Muscle layer of duodenum (tissue), 2 donors: ENCODE data around the gene MAP2K3.

Experiments used
- H3K27ac ChIP-seq: one replicate; pipeline ENCODE4 v1.7.0; 2013; ENCODE audit warnings: mild to moderate bottlenecking, low read length
- H3K27me3 ChIP-seq: one replicate; pipeline ENCODE4 v1.7.0; 2013; ENCODE audit warnings: low read depth, mild to moderate bottlenecking, control low read depth, low read length
- H3K36me3 ChIP-seq, 2 donors: one replicate each; pipeline ENCODE4 v1.7.0; 2013; ENCODE audit warnings: low read length in 2 of 2, control low read depth in 1 of 2, mild to moderate bottlenecking in 1 of 2; ENCODE audit not compliant: insufficient read depth in 2 of 2, control insufficient read depth in 1 of 2
- H3K4me1 ChIP-seq, 2 donors: one replicate each; pipeline ENCODE4 v1.7.0; 2013; ENCODE audit warnings: low read length in 2 of 2, mild to moderate bottlenecking in 2 of 2, control low read depth in 1 of 2, moderate library complexity in 1 of 2; ENCODE audit not compliant: insufficient read depth in 2 of 2, control insufficient read depth in 1 of 2
- H3K4me3 ChIP-seq, 2 donors: one replicate each; pipeline ENCODE4 v1.7.0; 2013; ENCODE audit warnings: low read length in 2 of 2, low read depth in 1 of 2, mild to moderate bottlenecking in 1 of 2
- H3K9me3 ChIP-seq, 2 donors: one replicate each; pipeline ENCODE4 v1.7.0; 2013; ENCODE audit warnings: low read length in 2 of 2, control low read depth in 1 of 2, mild to moderate bottlenecking in 1 of 2; ENCODE audit not compliant: control insufficient read depth in 1 of 2
- donor health status: healthy.

The MAP2K3 gene

DNA sequence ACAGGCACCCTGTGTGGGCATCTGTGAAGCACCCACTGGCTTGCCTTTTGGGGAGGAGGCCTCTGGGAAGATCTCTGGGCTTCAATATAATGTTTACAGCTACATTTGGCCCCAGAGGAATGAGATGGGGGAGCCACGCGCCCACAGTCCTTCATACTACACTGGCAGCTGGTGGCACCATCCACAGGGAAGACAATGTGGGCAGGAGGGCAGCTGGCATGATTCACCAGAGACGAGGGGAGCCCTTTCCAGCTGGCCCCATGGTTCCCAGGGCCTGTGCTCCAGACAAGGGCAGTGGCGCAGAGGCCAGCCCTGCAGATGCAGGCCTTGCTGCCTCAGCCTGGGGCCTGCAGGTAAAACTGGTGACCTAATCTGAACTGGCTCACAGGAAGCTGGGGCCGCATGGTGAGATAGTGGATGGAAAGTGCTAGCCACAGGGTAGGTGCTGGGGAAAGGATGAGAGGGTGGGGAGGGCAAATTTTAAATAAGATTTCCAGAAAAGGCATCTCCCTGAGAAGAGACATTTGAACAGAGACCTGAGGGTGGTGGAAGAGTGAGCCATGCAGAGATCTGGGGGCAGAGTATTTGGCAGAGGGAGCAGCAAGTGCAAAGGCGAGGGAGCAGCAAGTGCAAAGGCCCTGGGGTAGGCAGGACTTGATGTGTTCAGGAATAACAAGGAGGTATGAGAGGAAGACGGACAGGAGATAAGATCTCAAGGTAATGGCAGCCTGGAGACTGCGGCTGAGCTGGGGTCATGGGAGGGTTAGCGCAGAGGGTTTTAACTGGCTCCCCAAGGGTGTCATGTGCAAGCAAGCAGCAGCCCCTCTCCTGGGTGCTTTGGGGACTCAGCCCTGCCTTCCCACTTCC is 79.5 kb downstream of the MAP2K3 start:
- Histone ChIP-seq H3K27me3 (no peaks in the 10 kb centered on the region), H3K27ac (no peak overlapping the region), H3K4me1 (no peaks in the 10 kb centered on the region), H3K9me3 (no peaks in the 10 kb centered on the region), H3K36me3 (no peaks in the 10 kb centered on the region), H3K4me3 (no peak overlapping the region)
